ENCODE measurements around the gene GRIK2.
"Not testable (repeated sequence)": the region's sequence is repeated elsewhere in the genome, so short reads cannot be mapped to it uniquely, and the experiment has no call there.

The GRIK2 gene

DNA sequence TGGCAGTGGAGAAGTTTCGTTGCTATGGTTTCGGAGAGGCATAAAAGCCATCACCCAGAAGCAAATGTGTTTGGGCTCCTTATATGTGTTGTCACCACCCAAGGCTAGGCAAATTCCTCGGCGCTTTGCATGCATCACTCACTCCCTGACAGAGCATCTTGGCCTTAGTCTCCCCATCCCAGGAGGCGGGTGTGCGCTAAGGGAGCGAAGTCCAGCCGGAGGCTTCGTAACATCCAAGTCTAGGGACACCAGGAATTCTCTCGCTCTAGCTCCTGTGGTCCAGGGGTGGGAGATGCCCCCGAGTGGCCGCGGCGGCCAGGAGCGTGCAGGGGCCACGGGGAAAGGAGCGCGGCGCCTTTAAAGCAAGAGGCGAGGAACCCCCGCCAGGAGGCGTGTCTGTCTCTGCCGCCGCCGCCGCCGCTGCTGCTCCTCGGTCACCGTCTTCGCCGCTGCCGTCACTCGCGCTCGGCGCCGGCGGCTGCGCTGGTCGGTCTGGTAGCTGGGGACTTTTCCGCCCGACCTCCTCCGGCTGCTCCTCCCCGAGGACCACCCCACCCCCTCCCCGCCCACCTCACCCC, at the start of gene GRIK2:
Gene GRIK2 (plus strand): TSS at position 458 of the 578 bp plus-strand sequence.
- DNase-seq, result no peak

DNA sequence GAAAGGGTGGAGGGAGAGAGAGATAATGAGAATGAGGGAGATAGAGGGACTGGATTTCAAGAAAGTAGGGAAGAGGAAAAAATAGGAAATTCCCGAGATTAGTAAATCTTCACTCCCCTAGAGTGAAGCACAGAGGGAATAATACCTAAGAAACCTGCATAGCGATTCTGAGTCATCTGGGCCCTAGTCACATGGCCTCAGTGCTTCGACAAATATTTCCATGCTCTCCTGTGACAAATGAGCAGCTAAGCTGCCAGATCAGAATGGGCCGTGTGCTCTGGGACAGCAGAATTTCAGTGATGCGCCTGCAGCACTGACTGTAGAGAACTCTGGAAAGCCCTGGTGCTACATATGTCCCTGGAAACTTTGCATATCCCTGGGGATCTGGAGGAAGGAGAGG, 48.6 kb upstream of the GRIK2 start:
- no peak for DNase-seq

DNA sequence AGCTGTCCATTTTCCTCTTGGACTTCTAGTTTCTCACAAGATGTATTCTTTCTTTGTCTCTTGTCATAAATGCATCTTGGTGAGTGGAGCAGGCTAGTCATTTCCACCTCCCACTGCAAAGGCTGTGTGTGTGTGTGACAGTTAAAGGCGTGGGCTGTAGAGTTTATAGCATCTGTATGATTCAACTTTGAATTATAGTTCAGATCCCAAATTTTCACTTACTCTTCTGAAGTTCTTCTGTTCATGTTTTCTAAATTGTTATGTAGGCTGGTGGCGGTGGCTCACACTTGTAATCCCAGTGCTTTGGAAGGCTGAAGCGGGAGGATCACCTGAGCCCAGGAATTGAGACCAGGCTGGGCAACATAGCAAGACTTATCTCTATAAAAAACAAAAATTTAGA, 44.7 kb upstream of the GRIK2 start:
- no peak for DNase-seq

DNA sequence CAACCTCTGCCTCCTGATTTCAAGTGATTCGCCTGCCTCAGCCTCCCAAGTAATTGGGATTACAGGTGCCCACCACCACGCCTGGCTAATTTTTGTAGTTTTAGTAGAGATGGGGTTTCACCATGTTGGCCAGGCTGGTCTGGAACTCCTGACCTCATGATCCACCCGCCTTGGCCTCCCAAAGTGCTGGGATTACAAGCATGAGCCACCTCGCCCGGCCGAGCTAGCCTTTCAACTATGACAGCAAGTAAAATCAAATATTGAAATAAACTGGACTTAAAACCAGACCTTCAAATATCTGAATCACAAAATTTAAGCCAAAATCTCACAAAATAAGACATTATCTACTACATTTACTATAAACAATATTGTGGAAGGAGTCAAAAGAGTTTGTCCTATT, 42.9 kb upstream of the GRIK2 start:
- DNase-seq, result not testable (repeated sequence)

DNA sequence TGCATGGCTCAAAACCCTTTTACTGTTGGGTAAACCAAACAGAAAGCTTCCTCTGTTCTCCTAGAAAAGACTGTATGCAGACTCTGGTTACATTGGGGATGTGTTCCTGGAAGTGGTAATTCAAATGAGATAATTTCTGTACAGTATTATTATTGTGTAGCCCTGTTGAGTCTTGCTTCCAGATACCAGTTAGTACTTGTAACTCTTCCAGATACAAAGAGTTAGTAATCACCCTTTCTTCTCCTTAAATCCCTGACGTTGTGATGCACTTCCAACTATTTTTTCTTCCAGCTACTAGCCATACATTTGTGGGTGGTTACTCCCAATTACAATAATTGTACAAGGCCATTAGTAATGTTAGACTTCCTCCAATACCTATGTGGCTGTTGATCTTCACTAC, 42.3 kb upstream of the GRIK2 start:
- no peak for DNase-seq

DNA sequence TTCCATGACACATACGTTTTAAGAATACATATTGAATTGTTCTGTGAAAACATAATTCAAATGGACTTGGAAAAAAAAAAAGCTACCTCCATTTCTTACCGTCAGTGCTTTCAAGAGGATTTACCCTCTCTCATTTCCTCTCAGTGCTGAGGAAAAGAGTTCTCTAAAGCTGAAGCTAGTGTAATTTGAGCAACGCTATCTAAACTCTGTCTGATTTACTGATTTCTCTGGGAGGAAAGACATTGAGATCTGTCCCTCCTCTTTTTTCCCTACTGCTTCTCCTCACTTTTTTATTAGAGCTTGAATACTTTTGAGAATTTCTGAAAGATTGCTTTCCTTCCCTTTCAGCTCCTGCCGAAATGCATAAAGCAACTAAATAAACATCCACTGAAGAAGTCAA, 41.2 kb upstream of the GRIK2 start:
- no peak for DNase-seq

DNA sequence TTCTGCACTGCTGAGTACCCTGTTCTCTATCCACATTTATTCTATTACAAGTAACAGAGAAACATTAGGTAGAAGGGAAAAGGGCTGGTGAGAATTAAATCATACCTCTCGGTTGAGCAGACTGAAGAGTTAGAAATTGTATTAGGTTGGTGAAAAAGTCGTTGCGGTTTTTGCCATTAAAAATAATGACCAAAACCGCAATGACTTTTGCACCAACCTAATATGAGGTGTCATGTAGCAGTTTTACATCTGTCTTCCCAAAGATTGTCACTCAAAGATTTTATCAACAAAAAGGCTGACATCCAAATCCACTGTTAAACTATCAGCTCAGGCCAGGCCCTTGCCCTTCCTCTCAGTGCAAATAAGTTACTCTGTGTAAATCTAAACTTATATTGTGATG, 28.3 kb upstream of the GRIK2 start:
- no peak for DNase-seq

DNA sequence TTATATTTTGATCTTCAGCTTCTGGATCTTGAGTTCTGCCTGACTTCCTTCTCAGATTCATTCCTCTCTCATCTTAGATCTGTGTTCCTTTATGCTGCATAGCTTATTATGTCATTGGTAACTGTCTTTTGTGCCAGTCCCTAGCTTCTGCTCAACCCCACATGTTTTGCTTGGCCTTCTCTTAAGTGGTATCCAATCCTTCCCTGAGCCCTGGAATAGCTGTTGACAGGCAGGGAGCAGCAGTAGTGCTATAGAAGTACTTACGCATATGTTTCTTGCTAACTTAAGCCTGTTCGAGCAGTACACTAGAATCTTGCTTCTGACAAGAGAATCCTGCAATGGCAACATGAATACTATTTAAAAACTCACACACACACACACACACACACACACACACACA, 13.6 kb upstream of the GRIK2 start:
- DNase-seq, result no peak

DNA sequence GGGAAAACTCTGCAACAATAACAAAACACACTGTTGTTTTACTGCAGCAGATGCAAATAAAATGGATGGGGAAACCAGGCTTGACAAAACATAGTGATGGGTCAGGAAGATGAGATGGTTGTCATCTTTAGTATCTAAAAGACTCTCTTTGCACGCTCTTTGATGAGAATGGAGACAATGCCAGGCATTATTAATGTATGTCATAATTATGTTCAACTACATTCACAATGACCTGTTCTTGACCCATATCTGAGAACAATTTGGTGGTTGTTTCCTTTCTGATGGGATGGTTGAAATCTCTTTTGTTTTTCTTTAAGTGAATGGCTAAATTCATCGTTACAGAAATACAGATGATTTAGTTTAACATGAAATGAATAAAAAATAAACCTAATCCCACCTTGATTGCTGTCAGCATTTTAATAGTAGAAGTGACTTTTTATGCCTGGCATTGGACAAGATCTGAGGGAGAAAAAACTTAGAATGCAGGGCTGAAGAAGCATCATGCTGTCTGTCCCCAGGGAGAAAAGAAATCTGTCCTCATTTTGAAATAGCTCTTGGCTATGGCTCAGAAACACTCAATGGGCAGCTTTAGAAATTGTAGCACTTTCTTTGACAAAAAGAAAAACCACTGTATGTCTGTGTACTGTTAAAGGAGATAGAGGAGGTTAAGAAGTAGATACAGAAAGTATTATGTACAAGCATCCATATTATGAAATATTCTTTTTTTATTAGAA, 12.4 kb upstream of the GRIK2 start:
- no peak for DNase-seq

DNA sequence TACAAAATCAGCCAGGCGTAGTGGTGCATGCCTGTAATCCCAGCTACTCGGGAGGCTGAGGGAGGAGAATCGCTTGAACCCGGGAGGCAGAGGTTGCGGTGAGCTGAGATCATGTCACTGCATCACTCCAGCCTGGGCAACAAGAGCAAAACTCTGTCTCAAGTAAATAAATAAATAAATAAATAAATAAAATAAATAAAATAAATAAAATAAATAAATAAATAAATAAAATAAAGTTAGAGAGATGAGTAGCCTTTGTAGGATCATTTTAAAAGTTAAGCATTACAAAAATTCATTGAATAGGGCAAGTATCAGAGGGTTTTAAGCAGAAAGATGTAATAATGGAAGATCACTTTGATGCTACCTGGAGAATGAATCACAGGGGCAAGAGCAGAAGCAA, 9.8 kb upstream of the GRIK2 start:
- not testable (repeated sequence) for DNase-seq

DNA sequence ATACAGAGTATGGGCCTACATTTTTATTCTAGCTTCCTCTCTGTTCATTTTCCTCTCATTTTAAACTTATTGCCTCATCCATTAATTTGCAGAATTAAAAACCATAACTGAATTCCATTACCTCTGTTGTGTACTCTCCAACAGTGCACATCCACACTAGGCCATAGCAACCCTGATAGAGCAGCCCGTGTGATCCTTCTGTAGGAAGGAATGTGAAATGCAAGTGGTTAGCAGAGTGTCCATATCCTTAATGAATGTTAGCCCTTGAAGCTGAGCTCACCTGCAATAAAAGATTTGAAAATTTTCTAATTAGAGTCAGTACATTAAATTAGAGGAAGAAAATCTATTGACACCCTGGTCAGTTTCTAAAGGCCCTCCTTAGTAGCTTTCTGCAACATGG, 6.5 kb upstream of the GRIK2 start:
- DNase-seq, result no peak

DNA sequence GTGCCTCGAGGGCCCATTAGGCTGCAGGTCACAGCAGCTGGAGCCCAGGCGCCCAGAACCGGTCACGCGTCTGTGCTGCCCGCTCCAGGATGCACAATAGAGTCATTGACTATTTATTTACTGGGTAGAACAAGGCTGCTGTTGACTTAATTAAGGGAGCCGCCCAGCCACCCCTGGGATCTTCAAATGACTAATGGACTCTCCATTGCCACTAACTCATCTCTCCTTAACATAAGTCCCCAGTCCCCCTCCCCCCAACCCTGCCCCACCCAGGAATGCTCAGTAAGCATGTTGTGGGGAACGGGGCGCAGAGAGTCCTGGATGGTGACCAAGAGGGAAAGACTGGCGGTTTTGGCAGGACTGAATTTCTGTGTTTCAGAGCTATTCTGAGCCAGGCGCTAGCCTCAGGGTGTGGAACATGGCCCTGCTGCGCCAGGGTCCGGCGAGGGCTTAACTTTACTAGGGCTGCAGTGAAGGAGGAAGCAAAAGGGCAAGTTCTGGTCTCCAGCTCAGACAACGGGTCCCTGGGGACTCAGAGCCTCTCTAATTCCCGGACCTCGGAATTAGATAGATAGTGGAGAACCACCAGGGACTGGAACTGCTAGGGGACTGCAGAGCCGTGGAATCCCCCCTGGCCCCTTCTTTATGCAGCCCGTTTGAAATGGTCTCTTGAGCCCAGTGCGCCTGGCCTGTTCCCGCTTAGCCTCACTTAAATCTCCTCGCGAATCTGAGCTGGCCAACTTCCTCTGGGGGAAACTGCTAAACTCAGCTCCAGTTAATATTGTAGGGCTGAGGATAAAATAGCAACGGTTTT, 1.5 kb upstream of the GRIK2 start:
- DNase-seq, result no peak

DNA sequence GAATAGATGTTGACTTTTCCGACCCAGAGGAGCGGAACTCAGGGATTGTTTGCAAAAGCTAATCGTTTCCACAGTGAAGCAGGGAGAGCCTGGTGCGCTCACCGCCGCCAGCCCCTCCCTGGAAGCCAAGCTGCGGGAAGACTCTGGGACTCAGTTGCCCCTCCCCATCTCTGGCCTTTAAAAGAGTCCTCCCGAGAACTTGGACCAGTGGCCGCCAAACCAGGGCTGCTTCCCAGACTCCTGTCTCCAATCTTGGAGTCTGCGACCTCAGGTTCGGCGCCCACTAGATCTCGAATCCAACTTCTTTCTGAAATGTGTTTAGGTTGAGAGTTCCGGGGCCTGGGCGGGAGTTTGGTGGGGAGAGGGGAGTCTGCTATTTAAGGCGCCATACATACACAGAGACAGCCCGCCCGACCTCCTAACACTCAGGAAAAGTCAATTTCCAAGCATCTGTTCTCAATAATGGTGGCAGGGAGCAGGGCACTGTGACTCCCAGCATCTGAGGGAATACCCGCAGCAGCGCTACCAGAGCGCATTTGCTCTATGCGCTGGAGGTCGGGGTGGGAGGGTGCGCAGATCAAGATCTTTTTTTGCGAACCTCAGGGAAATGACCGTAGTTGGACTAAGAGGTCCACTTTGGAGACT, 800 bp upstream of the GRIK2 start:
- no peak for DNase-seq

DNA sequence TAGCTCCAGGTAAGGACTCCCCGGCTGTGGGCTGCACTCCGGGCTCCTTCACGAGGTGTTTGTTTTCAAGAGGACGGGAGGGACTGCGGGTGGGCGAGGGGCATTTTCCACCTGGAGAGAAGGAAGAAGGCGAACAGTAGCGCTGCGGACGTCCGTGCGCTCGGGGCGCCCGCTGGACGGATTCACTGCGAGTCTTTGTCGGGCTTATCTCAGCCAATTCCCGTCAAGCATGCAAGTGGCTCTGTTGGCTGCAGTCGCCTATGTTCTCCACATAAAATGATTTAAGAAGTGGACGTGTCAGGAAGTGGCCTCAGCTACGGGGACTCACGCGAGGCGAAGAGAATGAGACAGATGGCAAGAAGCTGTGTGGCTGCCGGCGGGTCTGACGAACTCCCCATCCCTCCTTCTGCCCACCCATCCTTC, 332 bp downstream of the GRIK2 start:
- no peak for DNase-seq

DNA sequence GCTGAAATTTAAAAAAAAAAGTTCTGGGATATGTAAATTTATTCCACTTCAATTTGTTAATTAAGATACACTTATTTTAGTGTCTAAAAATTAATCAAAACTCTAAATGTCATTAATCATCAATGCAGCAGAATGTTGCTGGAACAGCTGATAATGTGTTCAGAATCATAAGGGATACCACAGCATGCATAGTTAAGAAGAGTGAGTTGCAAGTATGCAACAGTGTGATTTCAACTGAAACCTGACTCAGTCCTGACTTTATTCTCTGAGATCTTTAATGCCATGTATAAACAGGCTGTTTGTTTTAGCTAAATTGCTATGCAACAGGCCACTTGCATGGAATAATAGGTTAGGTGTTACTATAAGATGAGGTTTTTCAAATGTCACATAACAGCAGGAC, 1.4 kb downstream of the GRIK2 start:
- DNase-seq, result no peak

DNA sequence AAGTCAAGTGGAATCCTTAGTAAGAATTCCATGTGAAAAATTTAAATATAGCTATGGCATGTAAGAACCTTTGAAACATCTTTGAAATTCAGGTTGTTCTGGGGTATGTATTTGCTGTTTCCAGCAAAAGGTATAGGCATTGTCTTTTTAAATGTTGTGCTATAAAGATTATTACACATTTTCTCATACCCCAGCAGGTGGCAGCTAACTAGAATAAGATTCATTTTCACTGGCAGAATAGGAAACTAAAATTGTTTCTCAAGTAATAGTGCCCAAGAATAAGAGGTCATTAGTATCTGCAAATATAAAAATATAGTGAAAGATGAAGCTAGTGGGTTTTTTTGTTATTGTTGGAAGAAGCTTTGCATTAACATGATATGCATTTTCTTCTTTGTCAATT, 1.8 kb downstream of the GRIK2 start:
- DNase-seq, result no peak

DNA sequence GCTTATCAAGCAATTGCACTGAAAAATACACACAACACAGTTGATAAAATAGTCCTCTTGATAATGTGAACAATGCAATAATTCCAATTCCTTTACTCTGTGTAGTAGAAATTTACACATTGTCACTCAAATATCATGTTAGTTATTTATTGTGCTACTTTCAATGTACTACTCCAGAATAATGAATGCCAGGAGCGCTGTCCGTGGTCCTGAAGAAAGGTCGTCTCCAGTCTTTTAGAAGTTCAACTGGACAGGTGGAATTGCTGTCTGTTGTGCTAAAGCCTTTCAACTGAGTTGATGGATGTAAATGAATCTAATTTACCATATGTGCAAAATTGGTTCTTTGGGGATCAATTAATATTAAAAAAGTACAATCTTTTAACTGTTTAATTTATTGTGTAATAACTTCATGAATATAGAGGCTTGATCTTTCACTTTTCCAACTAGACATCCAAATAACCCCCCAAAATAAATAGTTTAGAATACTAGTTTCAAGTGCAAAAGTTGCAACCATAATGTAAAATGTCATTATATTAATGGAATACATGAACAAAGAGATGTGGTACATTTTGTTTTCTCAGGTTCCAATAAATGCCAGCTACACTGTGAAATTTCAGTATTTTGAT, 3.2 kb downstream of the GRIK2 start:
- no peak for DNase-seq

DNA sequence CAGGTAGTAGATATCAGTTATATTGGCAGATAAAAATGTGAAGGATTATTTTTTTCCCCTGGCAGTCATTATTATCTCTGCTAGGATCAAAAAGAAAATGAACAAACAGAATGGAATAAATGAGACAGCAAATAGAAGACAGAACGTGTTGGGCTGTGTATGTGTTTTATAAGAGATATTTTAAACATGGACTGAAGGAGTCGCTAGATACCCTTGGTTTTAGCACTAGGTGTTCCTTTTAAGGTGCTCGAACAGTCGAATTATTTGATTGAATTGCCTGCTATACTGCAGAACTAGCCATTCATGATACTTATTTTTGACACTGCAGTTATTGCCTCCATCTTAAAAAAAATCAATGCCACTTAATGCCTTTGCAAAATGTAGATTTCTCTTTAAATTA, 3.7 kb downstream of the GRIK2 start:
- DNase-seq, result no peak

DNA sequence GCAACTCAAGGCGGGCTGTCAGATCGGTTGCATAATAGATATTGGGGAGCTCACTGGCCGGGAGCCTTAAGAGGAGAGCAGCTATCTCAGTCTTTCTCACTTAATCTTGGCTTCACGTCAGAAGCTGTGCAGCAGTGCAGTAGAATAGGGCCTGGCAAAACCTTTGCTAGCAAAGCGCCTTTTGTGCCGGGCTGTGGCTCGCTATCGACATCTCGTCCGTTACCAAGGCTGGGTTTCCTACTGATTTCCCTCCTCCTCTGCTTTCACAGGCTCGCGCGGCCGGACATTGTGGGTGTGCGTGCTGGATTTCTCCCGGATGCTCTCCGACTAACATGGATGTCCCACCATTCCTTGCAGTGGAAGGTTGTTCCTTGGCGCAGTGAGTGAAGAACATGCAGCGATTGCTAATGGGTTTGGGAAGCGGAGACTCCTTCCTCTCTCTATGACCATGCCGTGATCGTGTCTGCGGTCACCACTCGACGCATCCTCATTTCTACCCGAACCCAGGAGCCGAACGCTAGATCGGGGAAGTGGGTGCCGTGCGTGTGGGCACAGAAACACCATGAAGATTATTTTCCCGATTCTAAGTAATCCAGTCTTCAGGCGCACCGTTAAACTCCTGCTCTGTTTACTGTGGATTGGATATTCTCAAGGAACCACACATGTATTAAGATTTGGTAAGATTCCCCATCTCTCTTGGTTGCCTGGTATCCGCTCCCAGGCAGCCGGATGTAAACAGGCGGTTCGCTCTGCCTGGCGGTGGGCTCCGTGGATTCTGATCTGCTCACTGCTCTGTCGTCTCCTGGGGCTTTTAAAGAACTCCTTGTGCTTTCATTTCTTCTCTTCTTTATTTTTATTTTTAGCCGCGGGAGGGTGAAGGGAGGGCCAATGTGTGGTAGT, 5.5 kb downstream of the GRIK2 start:
- no peak for DNase-seq

DNA sequence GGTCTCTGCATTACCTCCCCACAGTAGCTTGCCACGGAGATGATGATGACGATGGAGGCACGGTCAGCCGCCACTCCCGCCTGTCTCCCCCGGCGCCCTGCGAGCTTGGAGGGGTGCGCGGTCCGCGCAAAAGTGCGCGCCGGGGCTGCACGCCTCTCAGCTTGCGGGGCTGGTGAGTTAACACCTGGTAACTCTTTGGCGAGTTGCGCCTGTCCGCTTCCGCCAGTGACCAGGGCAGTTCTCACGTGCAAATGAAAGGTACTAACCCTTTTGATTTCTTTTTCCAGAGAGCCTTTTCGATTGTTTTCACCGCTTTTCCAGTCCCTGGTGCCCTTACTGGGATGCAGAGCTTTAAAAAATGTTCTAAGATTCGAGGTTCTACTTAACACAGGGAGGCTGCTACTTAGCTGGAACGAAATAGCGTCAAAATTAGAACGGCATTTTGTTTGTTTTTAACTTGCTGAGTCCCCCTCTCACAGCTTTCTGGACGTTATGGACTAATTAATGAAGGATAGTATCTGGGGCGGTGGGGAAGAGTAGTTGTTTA, 6.2 kb downstream of the GRIK2 start:
- DNase-seq, result no peak

DNA sequence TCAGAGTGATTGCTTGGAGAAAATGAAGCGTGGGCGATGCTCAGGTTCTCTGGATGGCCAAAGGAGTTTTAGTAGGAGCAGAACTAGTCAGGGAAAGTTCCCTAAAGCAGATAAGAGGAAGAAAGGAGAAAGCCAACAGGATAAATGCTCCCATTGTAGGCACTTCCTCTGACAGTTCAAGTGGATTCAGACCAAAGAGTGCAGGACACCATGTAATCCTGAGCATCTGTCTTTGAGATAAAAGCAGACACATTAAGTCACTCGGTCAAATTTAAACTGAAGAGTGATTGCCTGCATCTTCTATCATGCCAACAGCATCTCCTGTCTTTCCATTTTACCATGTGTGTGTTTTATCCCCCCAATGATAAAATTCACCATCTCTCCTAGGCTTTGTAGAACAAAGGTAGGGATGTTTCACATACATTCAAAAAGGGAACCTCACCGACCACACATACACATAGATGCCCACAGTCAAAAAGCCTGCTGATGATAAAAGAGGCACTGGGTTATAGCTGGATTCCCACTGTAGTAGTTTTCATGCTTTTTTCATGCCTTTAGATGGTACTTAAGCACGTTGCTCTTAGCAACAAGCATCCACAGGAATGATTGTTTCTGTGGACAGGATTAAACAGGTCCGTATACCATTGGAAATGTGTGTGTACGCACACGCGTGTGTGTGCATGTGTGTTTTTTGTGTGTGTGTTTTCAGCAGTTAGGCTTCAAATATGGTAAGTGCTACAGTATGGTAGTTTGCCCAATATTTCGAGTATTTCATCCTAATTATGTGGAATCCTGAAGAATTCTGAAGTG, 7.0 kb downstream of the GRIK2 start:
- no peak for DNase-seq
